Stomach (tissue), 9 donors: ENCODE data around the gene RANGRF. TPM values are rescaled to one million over a fixed set of nuclear protein-coding genes. Genes with fewer than 3 reads are reported as not detected.

ENCODE experiments used
- DNase-seq, 2 donors: peaks; one replicate each; pipeline versions ENCODE4 v3.0.0 to v3.0.0-alpha.2; 2013 to 2019
- H3K27ac ChIP-seq, 5 donors: fragments of 200-600 bp in 4 of 5; sonication (generic) in 4 of 5; one replicate each; pipeline ENCODE4 v1.5.1; 2013 to 2019; ENCODE audit warnings: mild to moderate bottlenecking in 1 of 5, moderate library complexity in 1 of 5
- H3K27me3 ChIP-seq, 3 donors: fragments of 200-600 bp; sonication (generic); one replicate each; pipeline ENCODE4 v1.5.1; 2017 to 2019; ENCODE audit warnings: mixed run types in 1 of 3
- H3K36me3 ChIP-seq, 4 donors: fragments of 200-600 bp; sonication (generic); 1 replicate in 3 of 4; 2 replicates in 1 of 4; pipeline ENCODE4 v1.5.1; 2016 to 2019
- H3K4me1 ChIP-seq, 4 donors: fragments of 200-600 bp; sonication (generic); one replicate each; pipeline ENCODE4 v1.5.1; 2016 to 2019
- H3K4me3 ChIP-seq, 4 donors: fragments of 200-600 bp; sonication (generic) in 3 of 4; one replicate each; pipeline ENCODE4 v1.5.1; 2016 to 2019; ENCODE audit warnings: mild to moderate bottlenecking in 1 of 4
- H3K9me3 ChIP-seq, 4 donors: fragments of 200-600 bp; sonication (generic); one replicate each; pipeline ENCODE4 v1.5.1; 2016 to 2019
- CTCF ChIP-seq, 7 experiments: fragments of 450-650 bp in 4 of 7; fragments of 200-600 bp in 3 of 7; sonication (generic) in 3 of 7; IDR thresholded peaks; one replicate each; pipeline ENCODE4 v1.5.1; 2016 to 2019; ENCODE audit warnings: antibody characterized with exemption in 7 of 7, control low read depth in 2 of 7, mild to moderate bottlenecking in 1 of 7
- EP300 ChIP-seq: sonication (generic); formaldehyde crosslinking; IDR thresholded peaks from one replicate; pipeline ENCODE4 v1.6.1; 2017; ENCODE audit warnings: antibody characterized with exemption
- POLR2A ChIP-seq, 4 donors: fragments of 450-650 bp; IDR thresholded peaks; one replicate each; pipeline ENCODE4 v1.6.1; 2016; ENCODE audit warnings: antibody characterized with exemption in 4 of 4, control low read depth in 2 of 4, mild to moderate bottlenecking in 1 of 4, moderate library complexity in 1 of 4
- POLR2AphosphoS5 ChIP-seq, 3 donors: sonication (generic); formaldehyde crosslinking; IDR thresholded peaks; one replicate each; pipeline ENCODE4 v1.6.1; 2016; ENCODE audit warnings: antibody characterized with exemption in 3 of 3
- WGBS, 5 donors: extraction: QIAGEN DNeasy Blood & Tissue Kit in 3 of 5; methylation state at CpG; one replicate each; pipeline versions ENCODE4 v1.1.5 to v1.1.7; 2013 to 2018; 5-methylcytosine and 5-hydroxymethylcytosine counted together
- intact Hi-C: fragments of 100-400 bp; cut with DNase I; formaldehyde crosslinking; loops from one replicate; pipeline ENCODE4 v1.15.1; 2023; ENCODE audit warnings: low total_unique reads
- polyA plus RNA-seq, 3 donors: library from polyadenylated mRNA; stranded (reverse); fragments of 200-250 nt; gene quantifications; one replicate each; pipeline ENCODE4 v1.2.3, GENCODE V29; 2013
- total RNA-seq, 5 donors: library from RNA; depleted of rRNA; stranded (reverse); fragments of >200 nt; gene quantifications; one replicate each; pipeline versions ENCODE4 v1.1.0 to v1.2.3, GENCODE V29; 2014 to 2016
- donor health status: healthy with polysubstance abuse.
- donor health status: Bipolar disorder and iron deficiency.
- donor health status: healthy.

The RANGRF gene
- total and polyA plus RNA-seq, 8 donors = 2.9 to 59.2 (median 25.4) TPM; not detected in 1

GRCh38 chr17:8287651-8288335 is 677 bp upstream of the RANGRF start:
- Histone ChIP-seq H3K4me3 (peak overlapping the region; percentile 68 to 86 (median 77)), H3K9me3 (no peaks in the 10 kb centered on the region), H3K27me3 (no peaks in the 10 kb centered on the region), H3K27ac (peak overlapping the region; percentile 94 to 99 (median 95)), H3K4me1 (peaks cover 8 to 54% (median 46%) of the 10 kb centered on the region in 4 donors), H3K36me3 (peaks cover 0 to 10% (median 0%) of the 10 kb centered on the region in 4 donors)
- DNase-seq = peak; percentile 30 to 66
- TF ChIP-seq EP300 (no peak), POLR2A (IDR thresholded peaks at IDR 0.05) (no peak), POLR2AphosphoS5 (IDR thresholded peaks at IDR 0.05) (no peak), CTCF (IDR thresholded peaks at IDR 0.05) (no peak)
- 14 to 26% (median 21%) methylated on average over 19 of the region's 19 CpGs for WGBS, 5 donors
- intact Hi-C loops = no loop called here

- WGBS, 5 donors = 0 to 8% (median 5%) methylated on average over 2 to 17 of the region's 17 CpGs
- Histone ChIP-seq H3K36me3 (peaks cover 0 to 10% (median 0%) of the 10 kb centered on the region in 4 donors), H3K27ac (peak overlapping the region; percentile 94 to 99 (median 95)), H3K27me3 (no peaks in the 10 kb centered on the region), H3K9me3 (no peaks in the 10 kb centered on the region), H3K4me3 (peak overlapping the region; percentile 68 to 86 (median 77)), H3K4me1 (peaks cover 8 to 59% (median 50%) of the 10 kb centered on the region in 4 donors)
- intact Hi-C loops = no loop called here
- DNase-seq = no peak
- TF ChIP-seq CTCF (IDR thresholded peaks at IDR 0.05) (no peak), POLR2A (IDR thresholded peaks at IDR 0.05) (no peak), EP300 (no peak), POLR2AphosphoS5 (IDR thresholded peaks at IDR 0.05) (no peak)
Measured at GRCh38 chr17:8289103-8289397, 580 bp downstream of the RANGRF start.

- no peak overlapping the region for H3K4me3 ChIP-seq
- intact Hi-C loops = no loop called here
- 47 to 75% (median 65%) methylated on average over 3 of the region's 3 CpGs for WGBS, 5 donors
- H3K36me3 ChIP-seq = peaks cover 0 to 10% (median 0%) of the 10 kb centered on the region in 4 donors
- no peaks in the 10 kb centered on the region for H3K9me3 ChIP-seq
- no peak for DNase-seq
- H3K27me3 ChIP-seq = no peaks in the 10 kb centered on the region
- H3K4me1 ChIP-seq = peaks cover 16 to 64% (median 52%) of the 10 kb centered on the region in 4 donors
- H3K27ac ChIP-seq = peak overlapping the region in 1 of 5 donors; percentile 96
- TF ChIP-seq CTCF (IDR thresholded peaks at IDR 0.05) (no peak), POLR2A (IDR thresholded peaks at IDR 0.05) (no peak), POLR2AphosphoS5 (IDR thresholded peaks at IDR 0.05) (no peak), EP300 (no peak)
Measured at GRCh38 chr17:8290043-8290442, 1.6 kb downstream of the RANGRF start.

GRCh38 chr17:8292639-8293395 is 4.3 kb downstream of the RANGRF start:
- Histone ChIP-seq H3K27me3 (no peaks in the 10 kb centered on the region), H3K4me3 (no peak overlapping the region), H3K4me1 (peaks cover 11 to 53% (median 35%) of the 10 kb centered on the region in 4 donors), H3K27ac (no peak overlapping the region), H3K36me3 (peaks cover 0 to 10% (median 0%) of the 10 kb centered on the region in 4 donors), H3K9me3 (no peaks in the 10 kb centered on the region)
- intact Hi-C loops = no loop called here
- 79 to 88% (median 83%) methylated on average over 5 of the region's 5 CpGs for WGBS, 5 donors
- DNase-seq = no peak
- TF ChIP-seq POLR2AphosphoS5 (IDR thresholded peaks at IDR 0.05) (no peak), POLR2A (IDR thresholded peaks at IDR 0.05) (no peak), EP300 (no peak), CTCF (IDR thresholded peaks at IDR 0.05) (no peak)
